HG02973 (cell line): ENCODE results near the gene ISYNA1.

Experiments
- ATAC-seq: cut with Tn5 transposase; IDR thresholded peaks from one replicate; pipeline ENCODE4 v1.9.1; 2021; ENCODE audit warnings: moderate library complexity; ENCODE audit not compliant: unreplicated experiment

ISYNA1 gene

DNA sequence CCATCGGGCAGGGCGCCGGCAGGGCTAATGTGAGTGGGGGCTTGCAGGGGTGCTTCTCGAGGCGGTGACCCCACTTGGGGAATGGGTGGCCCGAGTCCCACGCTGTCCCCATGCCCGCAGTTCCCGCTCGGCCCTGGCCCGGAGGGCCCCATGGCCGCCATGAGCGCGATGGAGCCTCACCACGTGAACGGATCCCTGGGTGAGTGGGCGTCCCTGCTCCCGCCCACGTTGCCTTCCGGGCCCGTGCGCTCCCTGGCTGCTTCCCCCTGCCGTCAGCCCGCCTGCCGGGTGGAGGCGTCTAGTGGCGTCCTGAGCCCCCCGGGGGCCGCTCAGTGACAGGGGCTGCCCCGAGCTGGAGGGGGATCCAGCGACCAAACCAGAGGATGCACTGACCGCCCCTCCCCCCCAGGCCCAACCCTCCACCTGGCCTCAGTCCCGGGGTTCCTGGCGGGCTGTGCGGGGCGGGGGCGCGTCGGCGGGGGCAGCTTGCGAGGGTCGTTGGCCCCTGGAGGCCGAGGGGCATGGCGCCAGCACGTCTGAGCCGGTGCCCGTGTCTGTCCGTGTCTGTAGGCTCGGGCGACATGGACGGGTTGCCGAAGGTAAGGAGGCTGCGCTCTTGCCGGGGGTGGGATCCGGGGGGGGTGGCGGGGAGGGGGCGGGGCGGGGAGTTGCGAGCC is 4.8 kb downstream of the ISYNA1 start:
- ATAC-seq, result no peak

DNA sequence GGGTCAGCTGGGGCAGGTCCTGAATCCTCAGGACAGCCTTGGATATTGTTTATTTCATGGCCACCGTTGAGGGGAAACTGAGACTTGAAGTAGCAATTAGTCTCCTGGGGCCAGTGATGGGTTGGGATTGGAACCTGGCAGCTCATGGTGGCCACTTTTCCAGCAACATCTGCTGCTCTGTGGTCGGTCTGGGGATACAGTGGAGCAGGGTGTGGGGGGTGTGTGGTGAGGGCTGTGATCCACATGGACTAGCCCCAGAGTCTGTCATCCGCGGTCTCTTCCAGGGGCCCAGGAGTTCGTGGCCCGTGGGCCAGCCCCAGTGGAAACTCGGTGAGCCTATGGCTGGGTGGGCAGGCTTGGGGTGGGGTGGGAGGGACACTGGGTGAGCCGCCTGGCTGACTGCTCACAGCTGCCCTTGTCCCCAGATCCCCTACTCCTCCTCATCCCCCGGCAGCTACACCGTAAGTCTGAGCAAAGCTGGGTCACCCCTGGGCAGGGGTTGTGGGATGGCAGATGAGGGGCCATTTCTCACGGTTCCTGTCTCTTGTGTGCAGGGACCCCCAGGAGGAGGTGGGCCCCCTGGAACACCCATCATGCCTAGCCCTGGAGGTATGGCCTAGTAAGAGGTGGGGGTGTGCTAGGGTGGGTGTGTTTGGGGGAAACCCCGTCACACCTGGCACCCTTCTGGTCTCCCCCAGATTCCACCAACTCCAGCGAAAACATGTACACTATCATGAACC is 5.5 kb downstream of the ISYNA1 start:
- ATAC-seq, result no peak

DNA sequence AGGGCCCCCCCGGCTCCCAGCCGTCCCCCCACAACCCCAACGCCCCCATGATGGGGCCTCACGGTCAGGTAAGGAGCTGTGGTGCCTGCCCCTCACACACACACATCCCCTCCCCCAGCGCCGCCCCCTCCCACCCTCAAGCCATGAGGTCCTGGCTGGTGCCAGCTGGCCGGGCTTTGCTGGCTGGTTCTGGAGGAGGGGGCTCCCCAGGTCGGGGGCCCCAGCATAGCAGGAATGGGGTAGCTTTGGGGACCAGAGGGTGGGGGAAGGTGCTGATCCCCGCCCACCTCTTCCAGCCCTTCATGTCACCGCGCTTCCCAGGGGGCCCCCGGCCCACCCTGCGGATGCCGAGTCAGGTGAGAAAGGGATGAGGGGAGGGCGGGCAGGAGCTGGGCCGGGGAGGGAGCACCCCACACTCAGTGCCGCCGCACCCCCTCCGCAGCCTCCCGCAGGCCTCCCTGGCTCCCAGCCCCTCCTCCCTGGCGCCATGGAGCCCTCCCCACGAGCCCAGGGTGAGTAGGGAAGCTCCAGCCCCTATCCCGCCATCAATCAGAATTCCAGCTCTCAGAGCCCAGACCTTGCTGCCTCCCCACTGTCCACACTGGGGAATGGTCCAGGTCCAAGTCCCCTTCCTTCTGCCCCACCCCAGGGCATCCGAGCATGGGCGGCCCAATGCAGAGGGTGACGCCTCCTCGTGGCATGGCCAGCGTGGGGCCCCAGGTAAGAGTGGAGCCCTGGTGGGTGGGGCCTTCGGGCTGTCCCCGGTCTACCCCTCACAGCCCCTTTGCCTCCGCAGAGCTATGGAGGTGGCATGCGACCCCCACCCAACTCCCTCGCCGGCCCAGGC is 6.4 kb downstream of the ISYNA1 start:
- ATAC-seq, result no peak

DNA sequence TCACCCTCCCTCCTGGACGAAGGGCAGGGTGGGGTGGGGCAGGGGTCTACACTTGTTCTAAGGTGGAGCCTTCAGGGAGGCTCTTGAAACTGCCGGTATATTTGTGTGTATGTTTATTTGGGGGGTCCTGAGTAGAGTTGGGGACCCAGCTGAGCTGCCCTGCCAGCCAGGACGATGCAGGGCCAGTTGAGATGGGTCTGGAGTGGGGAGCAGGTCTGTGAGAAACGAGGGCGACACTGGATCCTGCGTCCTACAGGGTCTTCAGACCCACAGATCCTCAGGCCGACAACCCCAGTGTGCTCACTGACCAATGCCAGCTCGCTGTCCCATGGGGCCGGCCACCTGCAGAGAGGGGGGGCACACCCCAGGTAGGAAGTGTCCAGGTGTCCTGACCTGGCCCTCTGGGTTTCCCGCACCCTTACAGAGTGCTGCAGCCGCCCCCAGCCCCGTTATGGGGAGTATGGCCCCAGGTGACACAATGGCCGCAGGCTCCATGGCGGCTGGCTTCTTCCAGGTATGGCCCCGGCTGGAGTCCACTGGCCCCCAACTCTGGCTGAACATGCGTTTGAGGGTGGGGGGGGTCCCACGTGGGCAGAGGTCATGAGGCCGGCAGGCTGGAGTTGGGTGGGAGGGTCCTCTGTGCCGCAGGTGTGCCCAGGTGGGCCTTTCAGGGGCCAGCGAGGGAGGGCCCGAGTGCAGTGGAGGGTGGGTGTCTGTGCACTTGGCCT is 7.4 kb downstream of the ISYNA1 start:
- no peak for ATAC-seq

DNA sequence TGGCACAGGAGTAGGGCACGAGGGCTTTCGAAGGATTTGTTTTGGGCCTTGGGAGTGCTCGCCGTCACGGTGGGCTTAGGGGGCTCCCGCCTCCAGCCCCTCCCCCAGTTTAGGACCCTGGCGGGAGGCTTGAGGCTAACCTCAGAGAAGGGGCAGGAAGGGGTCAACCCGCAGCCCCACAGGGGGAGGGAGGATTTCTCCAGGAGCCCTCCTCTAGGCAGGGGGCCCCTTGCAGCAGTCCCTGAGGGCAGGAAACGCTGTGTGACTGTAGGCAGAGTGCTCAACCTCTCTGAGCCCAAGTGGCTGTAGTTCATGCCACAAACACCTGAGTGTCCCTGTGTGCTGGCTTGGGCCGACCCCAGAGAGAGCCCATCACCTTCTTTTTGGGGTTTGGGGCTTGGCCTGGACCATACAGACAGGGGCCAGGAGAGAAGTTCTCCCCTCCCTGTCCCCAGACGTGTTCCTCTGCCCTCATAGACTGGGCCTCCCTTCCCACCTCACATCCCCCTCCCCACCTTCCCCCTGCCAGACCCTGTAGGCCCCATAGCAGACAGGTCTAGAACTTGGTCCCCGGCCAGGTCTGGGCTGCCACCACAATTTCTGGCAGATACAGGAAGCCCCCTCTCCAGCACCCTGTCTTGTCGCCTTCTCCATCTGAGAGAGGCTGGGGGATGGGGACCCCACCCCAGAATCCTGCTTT is 8.1 kb downstream of the ISYNA1 start:
- no peak for ATAC-seq

DNA sequence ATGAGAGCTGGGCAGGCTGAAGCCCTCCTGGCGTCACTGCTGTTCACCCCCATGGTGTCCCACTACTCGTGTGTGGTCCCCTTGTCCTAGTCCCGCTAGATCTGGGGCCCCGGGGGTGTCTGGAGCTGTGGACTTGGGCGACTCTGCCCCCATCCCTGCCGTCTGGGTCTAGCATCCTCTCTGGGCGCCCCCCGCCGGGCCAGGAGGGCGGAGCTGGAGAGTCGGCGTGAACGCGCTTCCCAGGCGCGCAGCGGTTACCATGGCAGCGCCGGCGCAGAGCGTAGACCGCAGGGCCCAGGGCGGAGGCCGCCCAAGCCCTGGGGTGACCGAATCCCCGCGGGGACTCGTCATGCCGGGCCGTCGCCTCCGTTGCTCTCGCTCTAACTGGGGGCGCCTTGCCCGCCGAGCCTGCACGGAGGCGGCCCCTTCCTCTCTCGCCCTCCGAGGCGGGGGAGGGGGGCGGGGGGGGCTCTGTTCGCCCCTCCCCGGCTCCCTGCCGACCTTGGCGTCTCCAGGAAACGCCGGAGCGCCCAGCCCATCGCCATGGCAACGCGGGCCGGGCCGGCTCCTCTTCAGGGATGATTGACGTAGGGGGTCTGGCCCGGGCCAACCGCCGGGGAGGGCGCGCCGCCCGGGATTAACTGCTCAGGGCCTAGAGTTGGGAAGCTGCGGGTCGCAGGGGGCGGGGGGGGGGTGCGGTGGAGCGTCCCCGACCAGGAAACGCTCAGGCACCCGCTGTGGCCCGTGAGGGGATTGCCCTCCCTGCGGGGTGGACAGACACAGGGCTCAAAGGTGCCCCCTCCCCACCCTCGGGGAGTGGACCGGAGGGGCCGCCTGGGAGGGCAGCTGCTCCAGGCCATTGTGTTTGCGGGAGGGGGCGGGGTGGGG is 8.9 kb downstream of the ISYNA1 start:
- peak; percentile 54 for ATAC-seq

DNA sequence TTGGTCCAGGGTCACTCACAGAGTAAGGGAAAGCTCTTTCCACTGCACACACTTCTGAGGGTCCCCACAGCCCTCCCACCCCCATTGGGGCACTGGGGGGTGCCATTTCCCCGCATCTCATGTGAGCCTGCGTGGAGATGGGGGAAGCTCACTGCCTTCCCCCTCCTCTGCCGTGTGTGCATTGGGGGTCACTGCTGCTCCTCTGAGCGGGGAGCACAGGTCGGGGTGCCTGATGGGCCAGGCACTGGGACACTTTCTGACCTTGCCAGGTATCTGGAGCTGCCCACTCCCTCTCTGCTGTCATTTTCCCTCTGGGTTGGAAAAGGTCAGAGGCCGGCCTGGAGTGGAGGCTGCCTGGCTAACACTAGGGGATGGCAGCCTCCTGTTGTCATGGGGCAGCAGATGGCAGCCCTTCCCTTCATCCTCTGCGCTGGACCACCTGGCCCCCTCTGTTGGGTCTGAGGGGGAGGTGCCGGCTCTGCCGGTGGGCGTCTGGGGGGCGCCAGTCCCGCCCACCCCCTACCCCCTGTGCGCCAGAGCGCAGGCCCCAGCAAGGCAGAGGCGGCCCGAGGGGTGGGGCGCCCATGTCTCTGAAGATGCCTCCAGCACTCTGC is 9.7 kb downstream of the ISYNA1 start:
- ATAC-seq, result no peak

DNA sequence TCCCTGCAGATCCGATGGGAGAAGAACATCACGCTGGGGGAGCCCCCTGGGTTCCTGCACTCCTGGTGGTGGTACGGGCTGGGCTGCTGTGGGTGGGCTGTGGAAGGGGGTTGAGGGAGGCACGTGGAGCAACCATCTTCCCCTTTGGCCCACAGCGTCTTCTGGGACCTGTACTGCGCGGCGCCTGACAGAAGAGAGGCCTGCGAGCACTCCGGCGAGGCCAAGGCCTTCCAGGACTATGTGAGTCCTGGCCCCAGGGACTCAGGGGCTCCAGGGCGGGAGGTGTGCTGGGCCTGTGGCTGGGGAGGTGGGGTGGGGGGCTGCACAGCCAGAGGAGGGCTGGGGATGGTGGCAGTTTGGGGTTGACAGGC is 10.2 kb downstream of the ISYNA1 start:
- ATAC-seq, result no peak

DNA sequence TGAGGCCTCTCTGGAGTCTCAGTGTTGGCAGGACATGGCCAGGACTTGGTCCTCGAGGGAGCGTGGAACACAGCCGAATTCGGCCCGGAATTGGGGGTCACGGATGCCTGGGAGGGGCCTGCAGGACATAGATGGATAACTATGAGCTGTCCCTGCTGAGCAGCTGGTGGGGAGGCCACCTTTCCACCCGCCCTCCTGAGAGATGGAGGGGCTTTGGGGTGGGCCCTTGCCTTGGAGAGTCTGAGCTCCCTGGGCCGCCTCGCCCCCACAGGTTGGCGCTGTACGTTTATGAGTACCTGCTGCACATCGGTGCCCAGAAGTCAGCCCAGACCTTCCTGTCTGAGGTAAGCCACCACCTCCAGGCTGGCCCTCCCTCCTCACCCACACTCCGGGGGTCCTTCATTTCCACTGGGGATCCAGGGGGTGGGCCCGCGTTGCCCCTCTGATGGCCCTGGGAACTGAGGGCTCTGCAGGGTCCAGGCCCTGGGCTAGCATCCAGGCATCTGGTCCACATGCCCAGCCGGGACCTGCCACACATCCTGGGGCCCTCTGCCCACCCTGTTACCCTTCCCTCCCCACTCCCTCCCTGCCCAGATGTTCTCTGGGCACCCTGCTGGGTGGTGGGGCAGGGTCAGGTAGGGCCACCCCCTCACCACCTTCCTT is 10.7 kb downstream of the ISYNA1 start:
- ATAC-seq, result no peak

DNA sequence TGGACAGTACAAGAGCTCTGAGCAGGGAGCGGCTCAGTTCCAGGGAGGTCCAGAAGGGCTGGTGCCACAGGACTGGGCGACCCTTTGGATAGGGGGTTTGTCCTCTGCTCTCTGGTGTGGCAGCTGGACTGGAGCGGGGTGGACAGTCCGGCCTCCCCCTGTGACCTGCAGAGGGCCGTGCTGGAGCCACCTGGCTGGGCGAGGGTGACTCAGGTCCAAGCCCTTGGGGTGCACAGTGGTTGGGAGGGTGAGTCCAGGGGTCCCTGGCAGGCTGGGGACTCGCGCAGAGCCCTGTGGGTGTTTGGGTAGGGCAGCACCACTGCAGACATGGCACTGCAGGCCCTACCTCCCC is 11.5 kb downstream of the ISYNA1 start:
- ATAC-seq, result no peak

DNA sequence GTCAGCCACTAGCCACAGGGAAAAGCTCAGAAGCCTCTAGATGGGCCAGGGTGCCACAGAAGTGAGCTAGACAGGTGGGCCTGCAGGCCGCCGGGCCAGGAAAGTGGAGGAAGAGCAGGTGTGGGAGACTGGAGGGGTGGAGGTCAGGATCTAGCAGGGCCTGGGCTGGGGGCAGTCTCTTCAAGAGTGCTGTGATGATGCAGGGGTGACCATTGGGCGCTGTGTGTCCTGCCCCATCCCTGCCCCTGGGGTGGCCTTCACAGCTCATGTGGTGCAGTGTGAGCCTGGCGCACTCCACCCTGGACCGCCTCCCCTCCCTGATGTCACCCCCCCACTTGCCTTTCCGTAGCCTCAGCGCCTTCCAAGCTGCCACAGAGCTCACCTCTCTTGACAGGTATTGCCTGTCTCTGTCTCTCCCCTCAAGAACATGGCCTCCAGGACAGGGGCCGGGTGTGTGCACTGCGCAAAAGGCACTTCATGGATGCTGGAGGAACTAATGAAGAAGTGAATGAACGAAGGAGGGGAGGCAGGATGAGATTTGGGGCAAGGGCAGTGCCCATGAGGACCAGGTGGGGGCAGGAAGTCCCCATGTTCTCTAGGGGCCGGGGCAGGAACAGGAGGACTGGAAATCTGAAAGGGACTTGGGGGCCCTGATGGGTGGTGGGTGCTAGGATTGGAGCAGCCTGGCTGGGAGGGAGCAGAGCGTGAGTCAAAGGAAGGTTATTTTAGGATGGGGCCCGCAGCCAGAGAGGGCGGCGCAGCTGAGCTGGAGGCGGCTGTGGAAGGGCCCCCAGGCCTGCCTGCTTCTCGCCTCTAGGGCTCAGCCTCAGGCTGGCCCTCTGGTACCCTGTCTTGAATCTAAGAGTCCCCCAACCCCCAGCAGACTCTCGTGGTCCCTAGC is 12.2 kb downstream of the ISYNA1 start:
- ATAC-seq, result no peak

DNA sequence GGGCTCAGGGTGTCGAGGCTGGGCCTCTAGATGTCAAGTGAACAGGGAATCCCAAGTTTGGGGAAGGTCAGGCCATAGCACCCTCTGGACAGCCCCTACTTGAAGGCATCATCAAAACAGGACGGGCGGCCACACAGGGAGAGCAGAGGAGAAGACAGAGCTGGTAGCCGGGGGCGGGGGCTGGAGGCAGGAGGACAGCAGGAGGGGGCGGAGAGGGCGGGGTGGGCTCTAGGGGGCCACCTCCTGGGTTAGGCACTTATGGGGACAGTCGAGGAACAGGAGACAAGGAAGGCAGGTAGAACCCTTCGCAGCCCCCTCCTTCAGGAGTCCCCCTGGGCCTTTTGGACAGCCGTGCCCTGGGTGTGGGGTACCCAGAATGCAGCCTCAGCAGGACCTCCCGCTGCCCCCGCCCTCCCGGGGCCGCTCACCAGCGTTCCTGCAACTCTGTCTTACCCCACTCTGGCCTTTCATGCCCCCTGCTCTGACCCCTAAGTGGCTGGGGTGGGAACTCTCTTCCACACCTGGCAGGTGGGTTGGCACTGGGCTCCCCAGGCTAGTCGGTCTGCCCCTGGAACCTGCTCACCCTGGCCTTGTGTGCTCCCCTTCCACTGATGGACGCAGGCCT is 12.9 kb downstream of the ISYNA1 start:
- no peak for ATAC-seq

DNA sequence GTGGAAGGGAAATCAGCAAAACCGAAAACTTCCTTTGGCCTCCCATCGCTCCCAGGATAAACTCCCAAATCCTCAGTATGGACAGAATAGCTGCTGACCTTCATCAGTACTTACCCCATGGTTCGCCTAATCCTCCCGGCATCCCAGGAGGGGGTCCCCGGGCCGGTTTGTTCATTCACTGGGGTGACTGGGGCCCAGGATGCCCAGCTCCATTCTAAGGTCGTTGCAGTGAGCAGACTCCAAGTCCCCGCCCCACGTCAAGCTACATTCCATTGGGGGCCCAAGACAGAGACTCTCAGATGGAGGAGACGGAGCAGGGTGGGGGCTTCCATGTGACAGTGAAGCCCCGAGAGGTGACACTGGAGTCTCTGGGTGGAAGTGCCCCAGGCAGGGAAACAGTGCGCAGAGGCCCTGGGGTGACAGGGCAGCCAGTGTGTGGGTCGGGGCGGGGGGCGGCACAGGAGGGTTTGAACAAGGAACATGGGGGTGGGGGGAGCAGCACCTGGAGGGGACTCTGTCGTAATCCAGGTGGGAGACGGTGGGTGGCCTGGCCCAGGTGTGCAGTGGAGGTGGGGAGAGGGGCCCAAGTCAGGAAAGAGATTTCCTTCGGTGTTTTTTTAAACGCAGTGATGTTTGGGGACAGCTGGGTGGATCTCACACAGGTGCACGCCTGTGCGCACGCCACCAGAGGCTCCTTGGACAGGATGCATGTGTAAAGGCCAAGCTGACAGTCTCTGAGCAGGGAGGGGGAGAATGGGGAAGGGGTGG is 13.6 kb downstream of the ISYNA1 start:
- no peak for ATAC-seq

DNA sequence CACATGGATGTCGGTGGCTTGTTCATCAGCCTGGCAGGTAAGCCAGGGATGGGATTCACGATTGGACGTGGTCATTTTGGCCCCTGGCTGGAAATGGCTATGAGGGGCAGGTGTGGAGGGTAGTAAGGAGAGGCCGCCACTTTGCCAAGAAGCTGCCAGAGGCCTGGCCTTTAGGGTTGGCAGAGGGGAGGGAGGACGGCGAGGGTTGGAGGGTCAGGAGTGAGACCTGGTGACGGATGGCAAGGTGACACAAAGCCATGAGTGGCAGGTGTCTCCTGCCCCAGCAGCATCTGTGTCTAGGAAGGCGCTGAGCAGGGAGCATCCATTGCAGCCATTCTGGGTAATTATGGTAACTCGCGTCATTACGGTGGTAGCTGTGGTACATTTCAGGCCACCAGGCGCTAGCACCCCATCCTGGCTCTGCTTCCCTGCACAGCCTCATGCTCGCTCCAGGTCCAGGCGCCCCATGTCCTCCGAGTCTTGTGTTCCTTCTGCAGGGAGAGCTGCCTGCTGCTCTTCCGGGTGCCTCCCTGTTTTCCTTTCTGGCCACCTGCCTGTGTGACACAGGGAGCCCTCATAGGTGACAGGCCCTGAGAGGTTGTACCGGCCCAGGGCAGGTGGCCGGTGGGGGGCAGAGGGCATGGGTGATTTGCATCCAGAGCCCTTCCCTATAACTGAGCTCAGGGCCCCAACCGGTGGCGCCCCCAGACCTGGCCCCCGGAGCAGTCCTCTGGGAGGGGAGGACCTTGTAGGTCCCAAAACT is 14.5 kb downstream of the ISYNA1 start:
- no peak for ATAC-seq

DNA sequence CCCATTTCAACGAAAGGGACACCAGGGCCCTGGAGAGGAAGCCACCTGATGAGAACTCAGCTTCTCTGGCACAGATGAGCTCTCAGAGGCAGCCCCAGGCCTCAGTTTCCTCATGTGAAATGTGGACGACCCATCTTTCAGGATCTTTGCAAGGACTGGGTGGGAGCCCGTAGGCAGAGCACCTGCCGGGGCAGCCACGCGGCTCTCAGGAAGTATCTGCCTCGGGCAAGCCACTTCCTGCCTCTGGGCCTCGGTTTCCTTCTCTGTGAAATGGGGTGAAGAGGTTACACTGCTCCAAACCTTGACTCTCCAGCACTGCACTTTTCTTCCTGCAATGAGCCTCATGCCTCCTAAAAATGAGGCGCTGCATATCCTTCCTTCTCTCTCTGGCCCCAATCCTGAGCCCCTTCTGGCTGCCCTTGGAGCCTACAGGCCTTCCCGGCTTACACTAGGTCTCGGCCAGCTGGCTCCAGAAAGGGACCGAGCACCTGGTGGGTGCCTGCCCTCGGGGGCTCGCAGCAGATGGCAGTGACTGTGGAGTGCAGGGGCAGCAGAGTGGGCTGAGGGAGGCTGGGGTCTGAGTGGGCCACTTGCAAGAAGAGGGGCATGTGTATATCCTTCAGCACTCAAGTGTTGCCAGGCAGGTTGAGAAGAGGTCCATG is 15.3 kb downstream of the ISYNA1 start:
- ATAC-seq, result no peak
